GM18519 (cell line): ENCODE results near the gene TEX26.

Experiments used
- ATAC-seq: cut with Tn5 transposase; IDR thresholded peaks from one replicate; pipeline ENCODE4 v1.9.1; 2021; ENCODE audit warnings: mild to moderate bottlenecking, moderate library complexity; ENCODE audit not compliant: unreplicated experiment, low FRiP score

TEX26 gene

DNA sequence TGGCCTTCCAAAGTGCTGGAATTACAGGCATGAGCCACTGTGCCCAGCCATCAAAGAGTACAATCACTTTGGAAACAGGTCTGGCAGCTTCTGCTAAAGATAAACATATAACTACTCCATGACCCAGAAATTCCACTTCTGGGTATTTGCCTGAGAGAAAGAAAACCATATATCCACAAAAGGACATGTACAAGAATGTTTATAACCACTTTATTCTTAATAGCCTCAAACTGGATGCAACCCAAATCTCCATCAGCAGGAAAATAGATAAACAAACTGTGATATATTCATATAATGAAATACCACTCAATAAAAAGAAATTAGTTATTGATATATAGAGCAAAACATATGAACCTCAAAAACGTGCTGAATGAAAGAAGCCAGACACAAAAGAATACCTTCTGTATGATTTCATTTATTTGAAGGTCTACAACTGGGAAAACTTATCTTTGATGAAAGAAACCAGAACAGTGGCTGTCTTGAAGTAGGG lies 40.5 kb downstream of the TEX26 start:
- ATAC-seq: no peak

DNA sequence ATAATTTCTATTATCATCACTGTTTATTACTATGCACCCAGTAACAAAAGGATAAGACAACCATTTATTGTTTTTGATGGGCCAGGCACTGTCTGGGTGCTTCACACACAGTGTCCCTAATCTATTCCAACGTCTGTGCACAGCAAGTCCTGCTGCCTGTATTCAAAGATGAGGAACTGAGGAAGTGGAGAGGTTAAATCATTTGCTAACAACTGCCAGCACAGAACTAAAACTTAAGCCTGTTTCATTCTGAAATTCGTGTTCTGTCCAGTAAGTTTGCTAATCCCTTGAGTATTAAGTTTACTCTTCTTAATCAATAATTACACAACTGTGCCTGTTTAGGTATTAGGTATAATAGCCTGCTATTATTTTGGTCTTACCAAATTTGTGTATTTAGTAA lies 41.9 kb downstream of the TEX26 start:
- ATAC-seq: no peak

DNA sequence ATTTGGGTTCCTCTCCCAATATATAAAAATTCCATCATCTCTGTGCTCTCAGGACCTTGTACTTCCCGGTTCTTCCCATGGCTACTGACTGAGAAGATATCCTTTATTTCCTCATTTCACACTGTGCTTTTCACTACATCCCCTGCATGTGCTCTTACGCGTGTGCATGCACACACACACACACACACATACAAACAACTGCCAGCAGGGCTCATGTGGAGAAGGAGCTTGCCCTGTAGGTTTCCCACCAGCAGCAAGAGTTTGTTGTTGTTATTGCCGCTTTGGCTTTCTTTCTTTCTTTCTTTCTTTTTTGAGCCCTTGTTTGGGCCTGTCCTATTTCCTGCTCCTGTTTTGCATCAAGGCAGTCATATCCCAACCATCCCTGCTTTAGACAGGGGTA lies 43.6 kb downstream of the TEX26 start:
- no peak for ATAC-seq

DNA sequence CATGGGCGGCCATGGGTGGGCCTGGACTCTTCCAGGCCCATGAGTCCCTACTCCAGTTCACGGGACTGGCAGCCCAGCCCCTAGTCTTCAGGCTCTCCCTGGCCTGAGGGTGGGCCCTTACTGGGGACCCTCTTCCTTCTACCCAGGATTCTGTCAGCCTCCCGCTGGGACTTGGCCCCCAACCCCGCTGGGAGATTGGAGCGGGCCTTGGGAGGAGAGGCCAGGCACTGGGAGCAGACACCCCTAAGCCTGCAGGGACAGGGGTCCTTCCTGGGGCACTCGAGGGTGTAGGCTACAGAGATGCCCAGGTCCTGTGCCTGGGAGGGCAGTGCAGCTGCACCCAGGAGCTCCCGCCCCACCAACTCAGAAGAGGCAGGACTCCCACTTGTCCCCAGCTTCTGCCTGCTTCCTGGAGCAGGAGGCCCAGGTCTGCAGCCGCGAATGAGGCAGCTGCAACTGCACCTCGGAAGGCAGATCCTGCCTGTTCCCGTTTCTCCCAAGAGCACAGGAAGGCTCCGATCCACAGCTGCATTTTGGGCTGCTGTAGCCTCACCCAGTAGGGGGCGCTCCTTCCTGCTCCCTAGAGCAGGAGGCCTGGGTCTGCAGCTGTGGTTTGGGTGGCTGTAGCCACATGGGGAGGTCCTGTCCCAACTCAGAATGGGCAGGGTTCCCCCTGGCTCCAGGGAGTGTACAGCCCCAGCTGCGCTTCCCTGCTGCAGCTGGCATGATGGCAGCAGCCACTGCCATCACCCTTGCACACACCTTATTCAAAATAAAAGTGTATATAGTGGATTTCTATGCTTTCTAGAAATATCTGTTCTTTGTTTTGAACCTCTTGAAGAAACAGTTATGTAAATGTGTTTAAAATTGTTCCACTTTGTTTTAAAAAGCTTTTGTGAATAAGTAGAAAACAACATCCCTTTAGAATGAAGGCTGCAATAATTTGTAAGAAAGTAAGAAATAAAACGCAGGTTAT lies 46.8 kb downstream of the TEX26 start:
- ATAC-seq: no peak

DNA sequence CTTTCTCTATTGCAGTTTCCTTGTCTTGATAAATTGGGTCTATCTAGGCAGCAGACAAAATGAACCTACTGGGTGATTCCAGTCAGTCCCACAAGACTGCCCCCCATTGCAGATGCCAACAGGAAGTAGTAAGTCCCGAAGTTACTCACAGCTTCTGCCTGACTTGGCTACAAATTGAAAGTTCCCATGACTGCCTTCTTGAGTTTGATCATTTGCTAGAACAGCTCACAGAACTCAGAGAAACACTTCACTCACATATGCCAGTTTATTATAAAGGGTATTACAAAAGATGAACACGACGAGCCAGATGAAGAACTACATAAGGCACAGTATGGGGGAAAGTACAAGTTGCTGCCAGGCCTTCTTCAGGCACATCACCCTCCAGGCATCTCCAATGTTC lies 50.0 kb downstream of the TEX26 start:
- no peak for ATAC-seq

DNA sequence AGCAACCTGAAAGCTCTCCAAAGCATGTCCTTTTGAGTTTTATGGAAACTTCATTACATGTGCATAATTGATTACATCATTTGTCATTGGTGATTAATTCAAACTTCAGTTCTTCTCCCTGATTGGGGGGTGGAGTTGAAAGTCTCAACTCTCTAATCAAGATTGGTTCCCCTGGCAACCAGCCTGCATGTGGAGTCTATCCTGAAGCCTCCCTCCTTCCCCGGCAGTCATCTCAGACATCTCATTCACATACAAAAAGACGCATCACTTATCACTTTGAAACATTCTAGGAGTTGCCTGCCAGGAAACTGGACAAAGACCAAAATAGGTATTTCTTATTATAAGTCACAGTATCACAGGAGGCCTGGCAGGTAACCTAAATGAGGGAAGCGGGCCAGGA lies 50.5 kb downstream of the TEX26 start:
- no peak for ATAC-seq

DNA sequence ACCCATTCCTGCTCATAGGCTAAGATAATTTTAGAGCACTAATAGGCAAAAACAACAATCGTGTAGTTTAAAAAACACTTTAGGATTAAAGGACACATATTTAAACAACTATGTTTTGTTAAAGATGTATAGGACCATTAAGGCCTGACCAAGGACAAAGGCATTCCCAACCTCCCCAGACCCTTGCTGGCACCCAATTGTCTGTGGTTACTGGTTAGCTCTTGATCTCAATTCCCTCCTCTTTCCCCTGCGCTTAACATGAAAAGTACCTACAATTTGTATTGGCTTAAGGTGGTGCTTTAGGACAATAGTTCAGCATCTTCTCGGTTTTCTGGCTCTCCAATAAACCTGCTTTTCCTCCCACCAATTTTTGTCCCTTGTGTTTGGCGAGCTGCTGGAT lies 51.0 kb downstream of the TEX26 start:
- ATAC-seq: no peak

DNA sequence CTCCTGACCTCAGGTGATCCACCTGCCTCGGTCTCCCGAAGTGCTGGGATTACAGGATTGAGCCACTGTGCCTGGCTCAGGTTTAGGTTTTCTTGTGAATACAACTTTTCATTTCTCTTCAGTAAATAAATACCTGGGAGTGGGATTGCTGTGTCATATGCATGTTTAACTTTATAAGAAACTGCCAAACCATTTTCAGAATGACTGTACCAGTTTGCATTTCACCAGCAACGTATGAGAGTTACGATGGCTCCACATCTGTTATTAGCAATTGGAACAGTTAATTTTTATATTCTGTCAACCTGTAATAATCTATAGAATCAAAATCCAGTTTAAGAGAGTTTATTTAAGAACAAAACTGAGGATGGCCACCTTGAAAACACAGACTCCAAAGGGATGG lies 52.2 kb downstream of the TEX26 start:
- no peak for ATAC-seq

DNA sequence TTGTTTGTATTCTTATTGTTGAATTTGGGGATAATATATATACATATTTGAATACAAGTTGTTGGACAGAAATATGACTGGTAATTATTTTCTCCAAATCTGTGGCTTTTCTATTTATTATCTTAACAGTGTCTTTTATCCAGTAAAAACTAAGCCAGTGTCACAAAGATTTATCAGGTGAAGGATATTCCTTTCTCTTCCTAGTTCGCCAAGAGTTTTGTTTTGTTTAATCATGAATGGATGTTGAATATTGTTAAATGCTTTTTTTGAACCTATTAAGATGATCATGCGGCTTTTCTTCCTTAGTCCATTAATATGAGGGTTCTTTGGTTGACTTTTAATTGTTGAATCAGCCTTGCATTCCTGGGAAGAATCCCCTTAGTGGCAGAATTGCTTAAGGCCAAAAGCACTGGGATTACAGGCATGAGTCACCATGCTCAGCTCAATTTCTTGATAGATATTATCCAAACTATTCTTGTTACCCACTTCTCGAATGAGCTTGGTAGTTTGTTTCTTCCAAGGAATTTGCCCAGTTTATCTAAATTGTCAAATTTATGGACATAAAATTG lies 53.3 kb downstream of the TEX26 start:
- ATAC-seq: no peak

DNA sequence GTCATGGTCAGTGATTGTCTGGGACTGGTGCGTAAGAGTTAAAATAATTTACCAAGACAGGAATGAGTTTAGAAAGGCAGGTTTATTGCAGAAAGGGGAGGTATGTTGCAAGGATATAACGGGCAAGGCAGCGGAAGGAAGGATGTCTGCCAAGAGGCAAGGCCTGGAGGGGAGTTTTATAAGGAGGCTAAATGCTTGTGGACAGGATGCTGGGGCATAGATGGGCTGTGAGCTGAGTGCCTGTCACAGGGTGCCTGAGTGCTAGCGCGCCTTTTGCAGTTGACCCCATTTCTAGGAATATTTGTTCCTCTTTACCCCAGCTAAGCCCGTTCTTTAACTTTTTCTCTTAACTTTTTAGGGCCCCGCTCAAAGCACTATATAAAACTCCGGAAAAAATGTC lies 58.7 kb downstream of the TEX26 start:
- no peak for ATAC-seq

DNA sequence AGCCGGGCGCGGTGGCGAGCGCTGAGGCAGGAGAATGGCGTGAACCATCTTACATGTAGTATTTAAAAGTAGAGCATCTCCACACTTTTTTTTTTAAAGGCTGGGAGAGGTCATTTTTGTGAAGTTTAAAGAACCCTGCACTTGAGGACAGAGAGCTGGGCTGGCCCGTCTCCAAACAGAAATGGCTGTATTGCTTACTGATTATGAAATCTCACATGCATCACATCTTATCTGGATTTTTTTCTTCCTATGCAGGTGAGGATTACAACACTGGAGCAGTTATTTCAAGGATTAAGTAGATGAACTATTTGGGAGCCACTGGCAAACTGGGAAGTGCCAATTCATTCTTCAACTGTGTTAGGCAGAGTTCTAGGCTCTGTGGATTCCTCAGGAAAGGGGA lies 59.5 kb downstream of the TEX26 start:
- no peak for ATAC-seq

DNA sequence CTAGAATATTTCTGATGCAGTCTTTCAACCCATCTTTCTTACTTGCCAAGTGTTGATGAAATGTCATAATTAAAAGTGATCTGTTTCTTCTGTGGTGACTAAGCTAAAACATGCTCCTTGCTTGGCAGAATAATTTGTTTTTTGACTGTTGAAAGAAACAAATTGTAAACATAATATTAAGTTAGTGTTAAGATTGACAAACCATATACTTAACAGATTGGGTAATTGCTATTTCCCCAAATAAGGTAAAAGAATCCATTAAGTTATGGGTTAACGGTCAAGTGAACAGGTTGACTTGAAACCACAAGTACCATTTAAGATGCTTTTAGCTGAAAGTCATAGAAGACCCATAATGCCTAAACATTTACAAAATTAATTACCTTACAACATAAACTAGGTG lies 62.9 kb downstream of the TEX26 start:
- ATAC-seq: no peak

DNA sequence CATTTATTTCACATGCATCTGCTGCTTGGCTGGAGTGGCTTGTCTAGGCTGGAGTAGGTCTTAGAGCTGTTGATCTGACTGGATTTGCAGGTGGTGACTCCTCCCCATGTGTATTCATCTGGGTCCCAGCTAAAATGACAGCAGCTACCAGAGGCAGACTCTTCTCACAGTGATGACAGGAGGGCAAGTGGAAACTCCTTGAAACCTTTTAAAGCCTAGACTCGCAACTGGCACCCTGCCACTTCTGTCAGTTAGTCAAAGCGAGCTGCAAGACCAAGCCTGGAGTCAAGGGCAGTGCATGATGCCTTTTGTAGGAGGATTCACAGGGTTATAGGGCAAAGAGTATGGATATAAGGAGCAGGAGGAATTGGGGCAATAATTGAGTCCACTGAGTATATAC lies 65.2 kb downstream of the TEX26 start:
- ATAC-seq: no peak

DNA sequence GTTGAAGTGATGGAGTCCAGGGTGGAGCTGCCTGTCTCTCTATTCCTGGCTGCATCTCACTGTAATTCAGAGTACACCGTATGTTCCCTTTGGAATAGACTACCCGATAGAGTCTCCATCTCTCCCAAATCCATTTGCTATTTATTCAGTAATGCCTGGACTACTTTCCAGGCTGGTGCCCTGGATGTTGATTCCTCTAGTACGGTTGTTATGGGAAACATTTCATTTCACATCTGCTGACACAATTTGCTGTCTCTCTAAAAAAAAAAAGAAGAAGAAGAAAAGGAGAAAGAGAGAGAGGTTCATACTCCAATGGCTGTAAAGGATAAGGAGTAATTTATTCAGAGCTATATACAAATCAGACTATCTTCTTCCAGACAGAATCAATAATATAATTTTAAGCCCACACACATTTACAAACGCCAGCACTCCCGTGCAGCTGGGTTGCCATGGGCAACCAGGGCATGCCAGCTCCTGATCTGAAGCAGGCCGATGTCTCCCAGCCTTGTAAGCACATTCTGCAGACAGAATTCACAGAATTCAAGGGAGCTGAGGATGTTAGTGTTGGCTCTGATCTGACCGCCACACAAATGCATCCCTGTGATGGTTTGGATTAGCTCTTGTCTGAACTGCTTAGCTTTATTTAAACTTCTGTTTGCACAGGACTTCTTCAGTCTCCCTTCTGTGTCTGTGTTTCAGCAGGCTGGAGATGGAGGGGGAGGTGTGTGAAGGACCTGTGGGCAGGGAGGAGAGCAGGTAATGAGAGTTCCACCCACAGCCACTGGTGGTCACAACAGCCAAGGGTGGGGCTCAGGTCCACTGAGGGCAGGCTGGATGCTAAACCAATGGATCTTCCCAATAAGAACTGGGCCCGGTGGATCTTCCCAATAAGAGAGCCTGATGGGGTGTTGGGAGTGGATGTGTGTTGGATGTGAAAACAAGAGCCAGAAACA lies 66.0 kb downstream of the TEX26 start:
- no peak for ATAC-seq

DNA sequence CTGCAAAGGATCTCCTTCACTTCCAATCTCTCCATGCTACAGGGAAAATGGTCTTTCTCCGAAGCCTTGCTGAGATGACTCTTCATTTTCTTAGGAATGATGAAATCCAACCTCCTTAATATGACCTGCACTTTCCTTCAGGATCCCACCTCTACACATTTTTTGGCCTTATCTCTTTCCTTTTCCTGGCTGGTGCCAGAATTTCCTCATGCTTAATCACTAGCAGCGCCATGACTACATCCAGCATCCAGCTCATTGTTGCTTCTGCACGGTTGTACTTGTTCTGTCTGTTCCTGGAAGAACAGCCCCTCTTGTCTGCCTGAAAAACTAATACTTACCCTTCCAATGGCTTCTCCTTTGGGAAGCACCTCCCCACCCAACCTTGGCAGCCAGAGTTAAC lies 68.4 kb downstream of the TEX26 start:
- ATAC-seq: no peak

DNA sequence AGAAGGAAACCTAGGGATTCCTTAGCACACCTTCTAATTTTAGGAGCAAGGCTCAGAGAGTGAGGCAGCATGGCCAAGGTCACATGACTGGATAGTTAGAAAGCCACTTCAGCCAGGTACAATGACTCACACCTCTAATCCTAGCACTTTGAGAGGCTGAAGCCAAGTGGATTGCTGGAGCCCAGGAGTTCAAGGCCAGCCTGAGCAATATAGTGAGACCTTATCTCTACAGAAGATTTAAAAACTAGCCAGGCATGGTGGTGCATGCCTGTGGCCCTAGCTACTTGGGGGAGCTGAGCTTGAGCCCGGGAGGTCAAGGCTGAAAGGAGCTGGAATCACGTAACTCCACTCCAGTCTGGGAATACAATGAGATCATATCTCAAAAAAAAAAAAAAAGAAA lies 69.2 kb downstream of the TEX26 start:
- ATAC-seq: no peak

DNA sequence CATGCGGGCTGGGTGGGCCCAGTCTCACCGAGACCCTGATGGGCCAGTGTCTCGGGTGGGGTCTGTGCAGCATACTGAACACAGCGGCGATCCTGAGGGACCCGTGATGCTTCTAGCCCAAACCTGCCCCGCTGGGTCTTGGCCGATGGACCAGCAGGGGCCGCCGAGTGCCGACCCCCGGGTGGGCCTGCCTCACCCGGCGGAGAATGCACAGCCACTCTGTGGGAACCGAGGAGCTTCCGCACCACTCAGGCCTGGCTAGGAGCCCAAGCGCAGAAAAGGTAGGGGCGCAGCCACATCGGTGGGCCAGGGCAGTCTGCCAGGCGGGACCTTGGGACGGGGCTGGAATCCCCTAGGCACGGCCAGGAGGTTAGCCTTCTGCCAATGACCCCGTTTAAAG lies 72.6 kb downstream of the TEX26 start:
- ATAC-seq: no peak

DNA sequence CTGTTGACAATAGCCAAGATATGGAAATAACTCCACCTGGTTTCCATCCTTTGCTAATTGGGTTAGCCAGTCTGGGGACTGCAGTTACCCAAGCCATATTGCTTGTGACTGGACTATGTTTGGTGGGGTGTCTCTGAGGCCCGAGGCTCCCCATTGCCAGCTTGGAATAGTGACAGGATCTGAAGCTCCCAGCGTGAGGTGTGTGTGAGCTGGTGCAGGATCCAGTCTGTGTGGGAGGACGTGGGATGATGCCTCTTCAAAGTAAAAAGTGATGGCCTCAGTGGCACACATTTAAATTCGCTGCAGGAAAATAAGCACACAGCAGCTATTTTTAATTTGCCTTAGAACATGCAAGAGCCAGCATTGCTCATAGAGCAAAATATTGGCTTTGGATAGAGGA lies 75.0 kb downstream of the TEX26 start:
- ATAC-seq: no peak

DNA sequence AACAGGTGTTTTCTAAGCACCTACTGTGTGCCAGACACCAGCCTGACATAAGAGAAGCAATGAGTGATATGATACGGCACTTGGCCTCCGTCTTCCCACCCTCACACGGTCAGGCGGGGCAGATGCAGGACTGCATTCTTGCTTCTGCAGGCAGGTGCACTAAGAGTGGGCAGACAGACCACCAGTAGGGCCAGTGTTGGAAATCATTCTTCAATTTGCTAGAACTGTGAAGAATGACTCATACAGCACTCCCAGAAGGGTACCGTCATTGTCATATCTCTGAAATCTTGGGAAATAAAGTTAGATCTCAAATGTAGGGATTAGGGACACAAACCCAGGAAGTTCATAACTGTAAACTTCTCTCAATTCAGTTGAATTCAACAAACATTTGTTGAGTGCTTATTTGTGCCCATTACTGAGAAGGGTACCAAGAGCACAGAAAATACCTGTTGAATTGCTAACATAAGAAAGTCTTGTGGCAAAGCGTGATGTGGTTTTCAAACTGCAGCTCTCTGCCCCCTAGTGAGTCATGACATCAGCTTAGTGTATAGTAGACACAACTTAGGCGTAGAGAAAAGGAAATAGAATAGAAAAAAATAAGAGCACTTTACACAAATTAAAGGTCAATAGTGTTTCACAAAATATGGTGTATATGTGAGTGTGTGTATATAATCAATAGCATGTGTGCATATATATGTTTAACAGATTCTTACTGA lies 76.1 kb downstream of the TEX26 start:
- ATAC-seq: no peak

DNA sequence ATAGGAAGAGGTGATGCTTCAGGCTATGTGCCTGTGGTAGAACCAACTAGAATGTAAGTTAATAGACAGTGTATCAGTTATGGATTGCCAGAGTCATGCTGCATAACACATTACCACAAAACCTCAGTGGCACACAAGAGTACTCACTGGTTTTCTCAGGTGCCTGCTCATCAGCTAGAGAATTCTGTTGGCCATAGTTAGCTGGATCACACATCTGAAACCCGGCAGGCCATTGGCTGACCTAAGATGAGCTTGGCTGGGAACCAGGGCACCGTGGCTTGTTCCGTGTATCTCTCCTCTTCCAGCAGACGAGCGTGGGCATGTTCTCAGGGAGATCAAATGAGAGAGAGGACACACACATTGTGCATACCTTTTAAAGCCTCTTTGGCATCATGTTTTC lies 76.7 kb downstream of the TEX26 start:
- ATAC-seq: no peak
